SU-DHL-6 (cell line): Measurements from ENCODE around the gene TOLLIP.

Experiments
- CTCF ChIP-seq: fragments of 200-600 bp; sonication (generic); IDR thresholded peaks from one replicate; pipeline ENCODE4 v1.5.1; 2017; ENCODE audit warnings: antibody characterized with exemption, mild to moderate bottlenecking, low read length, moderate library complexity; ENCODE audit not compliant: insufficient read depth, poor library complexity, severe bottlenecking
- EZH2phosphoT487 ChIP-seq: fragments of 200-600 bp; sonication (generic), shearing (Covaris generic); conservative IDR thresholded peaks from 2 replicates; pipeline ENCODE4 v1.6.1; 2018; ENCODE audit warnings: mild to moderate bottlenecking, antibody characterized with exemption, low read length, moderate library complexity, mixed read lengths

- TF ChIP-seq CTCF (no peak), EZH2phosphoT487 (no peak)
Measured at GRCh38 chr11:1354125-1354938, 44.9 kb upstream of the TOLLIP start.
